Activated gamma-delta T cell treated with Interleukin-2 at 50 U/mL for 16 hours (primary cell): Measurements from ENCODE around the gene SRGN.
"Not testable (repeated sequence)": the region's sequence is repeated elsewhere in the genome, so short reads cannot be mapped to it uniquely, and the experiment has no call there.

ENCODE experiments used
- DNase-seq: peaks from one replicate; pipeline ENCODE4 v3.0.0-alpha.2; 2020

SRGN gene, protein sequence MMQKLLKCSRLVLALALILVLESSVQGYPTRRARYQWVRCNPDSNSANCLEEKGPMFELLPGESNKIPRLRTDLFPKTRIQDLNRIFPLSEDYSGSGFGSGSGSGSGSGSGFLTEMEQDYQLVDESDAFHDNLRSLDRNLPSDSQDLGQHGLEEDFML

DNA sequence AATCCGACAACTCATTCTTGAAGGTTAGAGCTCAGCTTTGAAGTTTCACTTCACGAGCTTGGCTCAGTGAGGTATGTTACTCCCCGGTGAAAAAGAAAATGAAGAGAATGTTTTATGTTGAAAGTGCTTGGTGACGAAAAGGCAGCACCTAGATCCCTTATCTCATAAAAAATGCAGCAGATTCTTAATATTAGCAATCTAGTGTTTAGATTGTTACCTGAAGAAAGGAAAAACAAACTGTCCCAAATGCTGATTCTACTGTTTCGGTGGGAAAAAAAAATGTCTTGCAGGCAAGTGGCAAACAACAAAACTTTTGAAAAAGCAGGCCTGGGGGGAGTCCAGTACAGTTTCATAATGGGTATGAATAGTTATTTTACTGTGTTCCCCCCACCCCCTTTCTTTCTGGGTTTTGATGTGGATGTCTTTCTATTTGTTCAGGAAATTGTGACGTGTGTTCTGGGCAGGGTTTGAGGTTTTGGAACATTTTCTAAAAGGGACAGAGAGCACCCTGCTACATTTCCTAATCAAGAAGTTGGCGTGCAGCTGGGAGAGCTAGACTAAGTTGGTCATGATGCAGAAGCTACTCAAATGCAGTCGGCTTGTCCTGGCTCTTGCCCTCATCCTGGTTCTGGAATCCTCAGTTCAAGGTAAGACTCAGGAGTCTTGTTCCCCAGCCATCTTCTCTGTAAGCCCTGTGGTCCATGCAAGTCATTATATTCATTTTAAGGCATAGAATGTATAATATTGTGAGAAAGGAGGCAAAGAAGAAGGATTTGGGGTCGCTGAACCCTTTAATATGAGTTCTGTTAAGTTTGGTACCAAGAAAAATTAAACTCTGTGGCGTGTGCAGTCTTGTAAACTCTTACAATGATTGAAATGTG lies at the start of gene SRGN:
Gene SRGN, plus strand, starts transcription at position 514 of the 881 bp plus-strand sequence. Its CDS starts 55 bp downstream, at position 569.
- DNase-seq = peak; percentile 64

- not testable (repeated sequence) for DNase-seq
Observed at GRCh38 chr10:69040904-69041303, 47.0 kb upstream of the SRGN start.

GRCh38 chr10:69042417-69042816 lies 45.5 kb upstream of the SRGN start:
- no peak for DNase-seq

DNA sequence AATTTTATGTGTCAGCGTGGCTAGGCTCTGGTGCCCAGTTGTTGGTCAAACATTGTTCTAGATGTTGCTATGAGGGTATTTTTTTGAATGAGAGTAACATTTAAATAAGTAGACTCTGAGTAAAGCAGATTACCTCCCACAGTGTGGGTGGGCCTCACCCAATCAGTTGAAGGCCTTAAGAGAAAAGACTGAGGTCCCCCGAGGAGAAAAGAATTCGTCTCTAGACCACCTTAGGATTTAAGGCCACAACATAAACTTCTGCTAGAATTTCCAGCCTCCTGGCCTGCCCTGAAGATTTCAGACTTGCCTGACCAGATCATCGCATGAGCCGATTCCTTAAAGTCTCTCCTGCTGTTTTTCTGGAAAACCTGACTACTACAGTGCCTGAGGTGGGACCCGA lies 45.1 kb upstream of the SRGN start:
- no peak for DNase-seq

DNA sequence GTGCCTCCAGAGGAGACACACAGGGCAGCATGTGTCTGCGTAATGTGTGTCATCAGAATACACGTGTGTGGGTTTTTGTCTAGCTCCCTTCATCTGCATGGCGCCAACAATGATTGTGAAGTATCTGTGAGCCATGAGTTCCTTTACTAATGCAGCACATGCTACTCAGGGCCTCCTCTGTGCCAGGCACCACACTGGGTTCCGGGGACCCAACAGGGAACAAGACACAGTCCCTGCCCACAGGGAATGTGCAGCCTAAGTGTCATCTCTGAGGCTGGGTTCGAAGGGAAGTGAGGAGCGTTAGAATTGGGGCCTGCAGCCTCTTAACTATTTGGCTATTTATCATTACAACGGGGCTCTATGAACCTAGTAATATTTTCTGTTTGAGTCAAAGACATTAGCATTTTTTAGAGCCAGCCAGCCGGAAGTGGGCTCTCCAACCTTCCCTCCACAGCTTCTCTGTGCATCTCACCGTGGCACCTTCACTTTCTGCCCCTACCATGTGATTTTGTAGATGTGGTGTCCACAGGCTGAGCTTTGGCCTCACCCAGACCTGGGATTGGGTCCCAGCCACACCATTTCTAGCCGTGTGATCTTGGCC lies 43.9 kb upstream of the SRGN start:
- DNase-seq = no peak

GRCh38 chr10:69044546-69044945 lies 43.4 kb upstream of the SRGN start:
- no peak for DNase-seq

- no peak for DNase-seq
Observed at GRCh38 chr10:69045441-69046300, 42.2 kb upstream of the SRGN start.

DNA sequence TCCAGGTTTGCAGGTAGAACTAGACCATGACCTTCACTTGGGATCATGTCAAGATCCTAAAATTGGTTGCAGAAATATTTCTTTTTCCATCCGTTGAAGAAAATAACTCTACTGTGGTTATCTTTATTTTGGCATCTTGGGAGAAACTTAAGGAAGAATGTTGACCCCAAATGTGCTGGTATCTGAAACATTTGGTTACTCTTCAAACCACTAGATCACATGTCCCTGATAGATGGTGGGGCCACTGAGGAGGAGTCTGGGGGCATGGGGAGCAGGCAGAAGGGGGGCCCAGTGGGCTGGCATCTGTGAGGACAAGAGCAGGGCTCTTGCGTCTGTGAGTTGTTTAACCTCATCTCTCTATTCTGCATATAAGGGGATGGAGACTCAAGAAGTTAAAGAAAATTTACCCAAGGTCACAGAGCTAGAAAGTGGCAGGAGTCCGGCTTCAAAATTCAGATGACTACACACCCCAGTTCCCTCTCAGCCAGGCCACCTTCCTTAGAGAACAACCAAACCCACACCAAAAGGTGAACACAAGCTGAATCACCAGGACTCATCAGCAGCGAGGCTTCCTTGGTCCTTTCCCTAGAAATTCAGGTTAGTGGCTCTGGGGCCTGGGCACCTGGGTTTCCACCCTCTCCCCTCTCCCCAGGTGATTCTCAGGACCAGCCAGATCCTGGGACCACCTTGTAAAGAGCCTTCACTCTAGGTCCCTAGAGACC lies 40.6 kb upstream of the SRGN start:
- no peak for DNase-seq

- DNase-seq = no peak
Observed at GRCh38 chr10:69048103-69048502, 39.8 kb upstream of the SRGN start.

DNA sequence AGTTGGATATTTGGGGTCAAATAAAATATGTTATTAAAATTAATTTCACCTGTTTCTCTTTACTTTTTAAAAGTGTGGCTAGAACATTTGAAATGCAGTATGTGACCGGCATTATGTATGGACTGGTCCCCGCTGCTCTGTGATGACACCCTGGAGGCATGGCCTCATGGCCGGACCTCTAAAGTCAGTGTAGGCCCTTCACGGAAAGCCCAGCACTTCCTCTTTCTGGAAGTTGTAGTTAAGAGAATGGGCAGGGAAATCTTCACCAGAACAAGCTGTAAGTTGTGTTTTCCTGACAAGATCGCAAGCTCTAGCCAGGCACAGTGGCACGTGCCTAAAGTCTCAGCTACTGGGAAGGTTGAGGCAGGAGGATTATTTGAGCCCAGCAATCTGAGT lies 38.3 kb upstream of the SRGN start:
- DNase-seq = no peak

GRCh38 chr10:69051303-69051702 lies 36.6 kb upstream of the SRGN start:
- DNase-seq = no peak

DNA sequence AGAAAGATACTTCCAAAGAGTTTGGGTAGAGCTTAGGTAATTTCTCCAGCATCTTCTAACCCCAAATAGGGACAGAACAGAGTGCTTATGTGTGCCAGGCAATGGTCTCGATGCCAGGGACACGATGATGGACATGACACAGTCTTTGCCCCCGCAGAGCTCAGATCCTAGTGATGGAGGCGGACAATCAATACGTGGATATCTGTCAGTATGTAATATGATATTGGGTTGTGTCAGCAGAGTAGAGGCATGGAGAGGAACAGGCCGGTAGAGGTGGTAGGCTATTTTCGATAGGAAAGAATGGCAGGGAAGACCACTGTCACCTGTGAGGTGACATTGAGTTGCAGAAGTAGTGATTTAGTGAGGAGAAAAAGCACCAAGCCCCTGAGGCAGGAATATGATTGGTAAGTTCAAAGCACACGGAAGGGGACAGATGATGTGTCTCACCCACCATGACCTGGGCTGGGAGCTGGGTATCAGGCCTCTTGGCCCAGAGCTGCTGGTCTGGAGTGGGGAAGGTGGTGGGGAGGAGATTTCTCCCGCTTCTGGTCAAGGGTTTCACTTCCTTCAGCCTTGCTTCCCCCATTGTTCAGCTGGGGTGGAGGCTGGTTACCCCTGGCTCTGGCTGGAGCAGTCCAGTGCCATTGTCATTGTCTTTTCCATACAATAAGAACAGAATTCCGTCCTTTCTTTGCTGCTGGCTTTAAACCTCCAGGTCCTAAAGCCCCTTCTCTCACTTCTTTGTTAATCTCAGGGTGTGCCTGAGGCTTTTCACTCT lies 36.0 kb upstream of the SRGN start:
- no peak for DNase-seq

GRCh38 chr10:69052736-69053135 lies 35.2 kb upstream of the SRGN start:
- DNase-seq = no peak

GRCh38 chr10:69055241-69055640 lies 32.7 kb upstream of the SRGN start:
- DNase-seq = no peak

- DNase-seq = no peak
Observed at GRCh38 chr10:69056129-69056528, 31.8 kb upstream of the SRGN start.

GRCh38 chr10:69056536-69057260 lies 31.2 kb upstream of the SRGN start:
- no peak for DNase-seq

- DNase-seq = no peak
Observed at GRCh38 chr10:69057261-69057950, 30.5 kb upstream of the SRGN start.

DNA sequence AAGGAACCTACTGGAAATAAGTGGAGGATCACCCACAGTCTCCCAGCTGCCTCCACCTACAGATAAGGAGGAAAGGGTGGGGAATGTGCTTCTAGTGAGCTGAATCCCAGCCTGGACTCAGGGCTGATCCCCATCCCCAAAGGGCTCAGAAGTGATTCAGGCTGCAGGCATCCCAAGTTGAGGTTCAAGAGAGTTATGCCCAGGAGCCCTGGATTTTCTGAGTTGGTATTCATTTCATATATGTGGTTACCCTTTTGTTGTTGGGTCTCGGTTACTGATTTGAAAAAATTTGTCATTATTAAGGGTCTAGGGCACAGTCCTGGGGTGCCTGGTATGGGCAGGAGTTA lies 30.0 kb upstream of the SRGN start:
- no peak for DNase-seq

DNA sequence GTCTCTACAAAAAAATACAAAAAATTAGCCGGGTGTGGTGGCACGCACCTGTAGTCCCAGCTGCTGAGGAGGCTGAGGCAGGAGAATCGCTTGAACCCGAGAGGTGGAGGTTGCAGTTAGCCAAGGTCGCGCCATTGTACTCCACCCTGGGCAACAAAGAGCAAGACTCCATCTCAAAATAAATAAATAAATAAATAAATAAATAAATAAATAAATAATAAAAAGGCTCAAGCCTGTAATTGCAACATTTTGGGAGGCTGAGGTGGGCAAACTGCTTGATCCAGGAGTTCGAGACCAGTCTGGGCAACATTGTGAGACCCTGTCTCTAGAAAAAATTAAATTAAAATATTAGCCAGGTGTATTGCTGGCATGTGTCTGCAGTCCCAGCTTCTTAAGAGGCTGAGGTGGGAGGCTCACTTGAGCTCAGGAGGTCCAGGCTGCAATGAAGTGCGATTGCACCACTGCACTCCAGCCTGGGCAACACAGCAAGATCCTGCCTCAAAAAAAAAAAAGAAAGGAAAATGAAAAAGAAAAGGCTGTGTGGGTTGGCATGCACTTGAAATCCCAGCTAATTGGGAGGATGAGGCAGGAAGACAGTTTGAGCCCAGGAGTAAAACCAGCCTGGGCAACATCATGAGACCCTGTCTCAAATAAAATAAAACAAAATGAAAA lies 27.6 kb upstream of the SRGN start:
- no peak for DNase-seq
